NCI-H1105 (cell line): Measurements from ENCODE around the gene LRRC23.
"Not testable (repeated sequence)": the region's sequence is repeated elsewhere in the genome, so short reads cannot be mapped to it uniquely, and the experiment has no call there.

Experiments
- DNase-seq: peaks from one replicate; lab custom pipeline; 2025; lab: John Stamatoyannopoulos, UW

LRRC23 gene

GRCh38 chr12:6872073-6873048 lies 32.3 kb upstream of the LRRC23 start:
- DNase-seq, result peak; percentile 78

- DNase-seq, result peak; percentile 99
These were observed 31.3 kb upstream of the LRRC23 start, which contains the start of gene SPSB2 for GRCh38 chr12:6873094-6874014. TSS of gene SPSB2 (minus strand) at chr12:6873303. CDS start at chr12:6872901, 402 bp downstream.

- not testable (repeated sequence) for DNase-seq
These were observed 30.6 kb upstream of the LRRC23 start for GRCh38 chr12:6874015-6874368.

GRCh38 chr12:6879824-6880223 lies 24.8 kb upstream of the LRRC23 start:
- not testable (repeated sequence) for DNase-seq

- DNase-seq, result no peak
These were observed 21.4 kb upstream of the LRRC23 start for GRCh38 chr12:6883252-6883651.

- no peak for DNase-seq
These were observed 20.9 kb upstream of the LRRC23 start for GRCh38 chr12:6883683-6884082.

- no peak for DNase-seq
These were observed 20.1 kb upstream of the LRRC23 start for GRCh38 chr12:6884539-6884938.

- DNase-seq, result not testable (repeated sequence)
These were observed 18.2 kb upstream of the LRRC23 start for GRCh38 chr12:6886206-6886999.

- DNase-seq, result no peak
These were observed 17.2 kb upstream of the LRRC23 start for GRCh38 chr12:6887460-6887859.

- no peak for DNase-seq
These were observed 16.3 kb upstream of the LRRC23 start for GRCh38 chr12:6888360-6888759.

- not testable (repeated sequence) for DNase-seq
These were observed 15.8 kb upstream of the LRRC23 start for GRCh38 chr12:6888794-6889193.

- not testable (repeated sequence) for DNase-seq
These were observed 14.6 kb upstream of the LRRC23 start for GRCh38 chr12:6889775-6890573.

GRCh38 chr12:6890789-6891645 lies 13.6 kb upstream of the LRRC23 start:
- DNase-seq, result peak; percentile 98

GRCh38 chr12:6891646-6892001 lies 13.0 kb upstream of the LRRC23 start:
- no peak for DNase-seq

GRCh38 chr12:6892683-6893082 lies 11.9 kb upstream of the LRRC23 start:
- DNase-seq, result not testable (repeated sequence)

- no peak for DNase-seq
These were observed 10.3 kb upstream of the LRRC23 start for GRCh38 chr12:6894321-6894720.

- DNase-seq, result no peak
These were observed 7.7 kb upstream of the LRRC23 start for GRCh38 chr12:6896846-6897435.

- no peak for DNase-seq
These were observed 5.2 kb upstream of the LRRC23 start for GRCh38 chr12:6899427-6899826.

GRCh38 chr12:6899837-6900519 lies 4.6 kb upstream of the LRRC23 start:
- DNase-seq, result no peak
